KMS-11 (cell line): ENCODE results near the gene MYRIP.

ENCODE experiments used
- H2AFZ ChIP-seq: fragments of 200-600 bp; sonication (generic); 2 replicates; pipeline ENCODE4 v1.6.1; 2016; ENCODE audit warnings: antibody characterized with exemption, mixed run types, low read depth
- H3K27ac ChIP-seq: fragments of 200-600 bp; sonication (generic); 2 replicates; pipeline ENCODE4 v1.6.1; 2016; ENCODE audit warnings: mild to moderate bottlenecking, mixed run types
- H3K27me3 ChIP-seq: fragments of 200-600 bp; sonication (generic); 2 replicates; pipeline ENCODE4 v1.6.1; 2017; ENCODE audit warnings: mild to moderate bottlenecking, low read depth, mixed run types, moderate library complexity; ENCODE audit not compliant: insufficient read depth
- H3K36me3 ChIP-seq: fragments of 200-600 bp; sonication (generic); 2 replicates; pipeline ENCODE4 v1.6.1; 2017; ENCODE audit warnings: mild to moderate bottlenecking, mixed run types; ENCODE audit not compliant: insufficient read depth
- H3K4me1 ChIP-seq: fragments of 200-600 bp; sonication (generic); 2 replicates; pipeline ENCODE4 v1.6.1; 2016; ENCODE audit warnings: mild to moderate bottlenecking, low read depth, mixed run types; ENCODE audit not compliant: poor library complexity, severe bottlenecking
- H3K4me2 ChIP-seq: fragments of 200-600 bp; sonication (generic); 2 replicates; pipeline ENCODE4 v1.7.0; 2016; ENCODE audit warnings: mild to moderate bottlenecking, mixed run types
- H3K4me3 ChIP-seq: fragments of 200-600 bp; sonication (generic); IDR thresholded peaks from 2 replicates; pipeline ENCODE4 v1.6.1; 2017; ENCODE audit warnings: low read depth, low read length, mixed read lengths; ENCODE audit not compliant: insufficient read depth
- H3K79me2 ChIP-seq: fragments of 200-600 bp; sonication (generic); 2 replicates; pipeline ENCODE4 v1.6.1; 2016; ENCODE audit warnings: low read depth, mixed run types; ENCODE audit not compliant: insufficient read depth
- H3K9ac ChIP-seq: fragments of 200-600 bp; sonication (generic); 2 replicates; pipeline ENCODE4 v1.6.1; 2016; ENCODE audit warnings: mild to moderate bottlenecking, mixed run types
- H4K20me1 ChIP-seq: fragments of 200-600 bp; sonication (generic); 2 replicates; pipeline ENCODE4 v1.6.1; 2016; ENCODE audit warnings: mild to moderate bottlenecking, mixed run types; ENCODE audit not compliant: insufficient read depth
- TF ChIP-seq, protein P1 (sequence below): fragments of 200-600 bp; sonication (generic); conservative IDR thresholded peaks from 2 replicates; pipeline ENCODE4 v1.6.1; 2017; ENCODE audit warnings: low read depth, mild to moderate bottlenecking, antibody characterized with exemption, low read length, moderate library complexity, mixed read lengths

Gene MYRIP

DNA sequence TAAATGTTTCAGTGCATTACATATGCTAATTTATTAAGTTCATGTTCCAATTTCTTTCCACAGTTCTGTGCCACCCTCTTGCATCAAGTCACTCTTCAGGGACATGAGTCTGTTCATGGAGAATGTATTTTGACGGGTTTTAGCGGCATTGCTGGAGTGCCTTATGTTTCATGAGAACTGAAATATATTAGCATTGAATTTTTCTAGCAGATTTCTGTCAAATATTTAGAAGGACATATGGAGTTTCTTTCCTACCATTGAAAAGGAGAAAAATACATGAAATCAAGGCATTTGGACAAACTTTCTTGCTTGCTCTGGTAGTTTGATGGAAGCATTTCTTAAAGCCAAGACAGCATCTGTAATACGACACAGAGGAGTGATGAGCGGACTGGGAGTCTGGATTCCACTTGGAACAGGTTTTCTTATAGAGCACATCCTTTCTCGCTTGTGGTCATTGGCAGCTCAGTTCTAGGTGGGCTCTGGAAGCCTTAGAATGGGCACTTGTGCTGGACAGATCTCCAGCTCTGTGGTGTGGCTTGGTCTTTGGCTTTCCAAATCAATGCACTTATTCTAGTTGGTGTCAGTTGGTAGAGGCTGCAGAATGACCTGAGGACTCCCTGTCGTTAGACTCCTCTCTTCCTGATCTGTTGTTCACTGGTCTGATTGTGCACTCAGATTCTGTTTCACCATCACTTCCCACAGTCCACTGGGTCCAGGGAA is 415.5 kb downstream of the MYRIP start:
- Histone ChIP-seq H3K27me3 (no peaks in the 10 kb centered on the region), H3K36me3 (no peaks in the 10 kb centered on the region), H3K4me1 (no peaks in the 10 kb centered on the region), H3K4me3 (no peak overlapping the region), H3K79me2 (no peaks in the 10 kb centered on the region), H3K4me2 (no peak overlapping the region), H2AFZ (no peak overlapping the region), H4K20me1 (no peaks in the 10 kb centered on the region), H3K9ac (no peak overlapping the region), H3K27ac (no peak overlapping the region)
- TF ChIP-seq, protein P1, sequence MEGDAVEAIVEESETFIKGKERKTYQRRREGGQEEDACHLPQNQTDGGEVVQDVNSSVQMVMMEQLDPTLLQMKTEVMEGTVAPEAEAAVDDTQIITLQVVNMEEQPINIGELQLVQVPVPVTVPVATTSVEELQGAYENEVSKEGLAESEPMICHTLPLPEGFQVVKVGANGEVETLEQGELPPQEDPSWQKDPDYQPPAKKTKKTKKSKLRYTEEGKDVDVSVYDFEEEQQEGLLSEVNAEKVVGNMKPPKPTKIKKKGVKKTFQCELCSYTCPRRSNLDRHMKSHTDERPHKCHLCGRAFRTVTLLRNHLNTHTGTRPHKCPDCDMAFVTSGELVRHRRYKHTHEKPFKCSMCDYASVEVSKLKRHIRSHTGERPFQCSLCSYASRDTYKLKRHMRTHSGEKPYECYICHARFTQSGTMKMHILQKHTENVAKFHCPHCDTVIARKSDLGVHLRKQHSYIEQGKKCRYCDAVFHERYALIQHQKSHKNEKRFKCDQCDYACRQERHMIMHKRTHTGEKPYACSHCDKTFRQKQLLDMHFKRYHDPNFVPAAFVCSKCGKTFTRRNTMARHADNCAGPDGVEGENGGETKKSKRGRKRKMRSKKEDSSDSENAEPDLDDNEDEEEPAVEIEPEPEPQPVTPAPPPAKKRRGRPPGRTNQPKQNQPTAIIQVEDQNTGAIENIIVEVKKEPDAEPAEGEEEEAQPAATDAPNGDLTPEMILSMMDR: no peak

DNA sequence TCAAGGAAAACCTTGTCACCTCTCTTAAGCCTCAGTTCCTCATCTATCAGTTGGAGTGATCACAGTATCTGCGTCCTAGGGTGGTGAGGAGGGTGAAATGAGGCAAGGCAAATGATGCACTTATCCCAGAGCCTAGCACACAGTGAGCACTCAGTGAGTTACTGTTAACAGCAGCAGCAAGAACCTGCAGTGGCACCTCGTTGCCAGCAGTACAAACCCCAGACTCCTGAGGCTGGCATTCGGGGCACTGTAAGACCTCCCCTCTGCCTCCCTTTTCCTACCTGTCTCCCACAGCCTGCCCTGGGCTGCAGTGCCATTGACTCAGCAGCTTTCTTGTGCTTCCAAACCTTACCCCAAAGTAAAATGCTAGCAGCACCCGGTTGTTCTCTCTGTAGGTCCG is 417.2 kb downstream of the MYRIP start:
- Histone ChIP-seq H3K27me3 (no peaks in the 10 kb centered on the region), H3K4me1 (no peaks in the 10 kb centered on the region), H4K20me1 (no peaks in the 10 kb centered on the region), H3K79me2 (no peaks in the 10 kb centered on the region), H3K36me3 (no peaks in the 10 kb centered on the region), H3K9ac (no peak overlapping the region), H3K4me3 (no peak overlapping the region), H2AFZ (no peak overlapping the region), H3K27ac (no peak overlapping the region), H3K4me2 (no peak overlapping the region)
- TF ChIP-seq, protein P1: no peak

DNA sequence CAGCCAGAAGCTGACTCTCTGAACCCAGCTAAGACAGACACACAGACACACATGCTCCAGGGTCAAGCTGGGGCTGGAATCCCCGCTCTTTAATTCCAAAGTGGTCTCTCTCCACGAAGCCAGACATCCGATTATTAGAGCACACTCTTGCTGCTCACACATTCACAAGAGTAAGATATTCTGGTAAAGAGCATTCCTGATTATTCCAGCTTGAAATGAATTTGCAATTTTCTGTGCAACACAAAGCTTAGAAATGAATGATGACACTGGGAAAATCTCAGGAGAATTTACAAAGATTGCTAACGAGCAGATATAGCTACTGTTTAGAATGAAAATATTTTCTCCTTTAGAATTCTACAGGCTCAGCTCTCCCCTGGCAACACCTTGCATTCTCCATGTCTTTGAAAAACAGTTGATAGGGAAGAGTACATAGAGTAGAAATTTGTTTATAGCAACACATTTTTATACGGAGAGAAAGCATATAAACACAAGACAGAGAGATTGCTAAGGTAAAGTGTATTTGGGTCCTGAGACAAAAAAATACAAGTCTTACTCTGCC is 419.5 kb downstream of the MYRIP start:
- Histone ChIP-seq H4K20me1 (no peaks in the 10 kb centered on the region), H3K4me3 (no peak overlapping the region), H3K79me2 (no peaks in the 10 kb centered on the region), H3K36me3 (no peaks in the 10 kb centered on the region), H3K9ac (no peak overlapping the region), H3K4me2 (no peak overlapping the region), H3K27me3 (no peaks in the 10 kb centered on the region), H2AFZ (no peak overlapping the region), H3K4me1 (no peaks in the 10 kb centered on the region), H3K27ac (no peak overlapping the region)
- TF ChIP-seq, protein P1: no peak

DNA sequence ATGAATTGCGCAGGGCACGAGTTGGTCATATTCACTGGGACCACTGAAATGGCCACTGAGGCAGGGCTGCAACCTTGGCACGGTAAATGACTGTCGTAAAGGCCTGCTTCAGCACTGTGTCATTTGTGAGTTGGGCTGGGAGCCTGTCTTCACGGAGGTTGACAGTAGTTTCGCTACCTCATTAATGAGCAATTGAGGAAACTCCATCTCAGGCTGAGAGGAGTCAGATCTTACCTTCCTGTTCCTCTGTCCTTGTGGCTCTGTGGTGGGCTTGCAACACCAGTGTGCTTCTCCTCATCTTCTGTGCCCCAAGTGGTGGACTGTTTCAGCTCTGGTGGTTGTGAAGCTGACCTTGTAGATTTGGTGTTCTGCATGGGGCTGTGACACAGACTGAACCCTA is 420.0 kb downstream of the MYRIP start:
- Histone ChIP-seq H3K27me3 (no peaks in the 10 kb centered on the region), H3K36me3 (no peaks in the 10 kb centered on the region), H3K9ac (no peak overlapping the region), H2AFZ (no peak overlapping the region), H3K4me2 (no peak overlapping the region), H3K4me1 (no peaks in the 10 kb centered on the region), H4K20me1 (no peaks in the 10 kb centered on the region), H3K79me2 (no peaks in the 10 kb centered on the region), H3K4me3 (no peak overlapping the region), H3K27ac (no peak overlapping the region)
- TF ChIP-seq, protein P1: no peak
